K562 (cell line): ENCODE results near the gene UBE2L3. TPM values are rescaled to one million over a fixed set of nuclear protein-coding genes. Genes with fewer than 3 reads are reported as not detected.

Experiments used
- ARID4B ChIP-seq: sonication (generic); formaldehyde crosslinking; IDR thresholded peaks from 2 replicates; pipeline ENCODE4 v1.8.0; 2022; ENCODE audit warnings: mild to moderate bottlenecking, missing genetic modification reagents
- ATF1 ChIP-seq, 2 experiments: fragments of 450-650 bp in 1 of 2; IDR thresholded peaks; 2 replicates each; pipeline ENCODE4 v1.6.1; 2016; ENCODE audit warnings: missing compliant biosample characterization in 1 of 2, missing genetic modification characterization in 1 of 2
- BHLHE40 ChIP-seq: IDR thresholded peaks from 2 replicates; pipeline ENCODE4 v1.6.1; 2011; ENCODE audit warnings: low read length, improper control_type of control experiment
- CREB1 ChIP-seq, 2 experiments: sonication (generic) in 1 of 2; formaldehyde crosslinking in 1 of 2; IDR thresholded peaks; 2 replicates each; pipeline versions ENCODE4 v1.6.1 to v1.8.0; 2012 to 2022; ENCODE audit warnings: inconsistent platforms in 1 of 2, mild to moderate bottlenecking in 1 of 2, missing genetic modification reagents in 1 of 2, moderate library complexity in 1 of 2
- ETS2 ChIP-seq: IDR thresholded peaks from 2 replicates; pipeline ENCODE4 v1.6.1; 2016; ENCODE audit warnings: borderline replicate concordance, missing genetic modification characterization, mild to moderate bottlenecking, moderate library complexity, missing compliant biosample characterization; ENCODE audit not compliant: poor library complexity, severe bottlenecking
- ILF3 ChIP-seq: fragments of 450-650 bp; IDR thresholded peaks from 2 replicates; pipeline ENCODE4 v1.6.1; 2018; ENCODE audit warnings: antibody characterized with exemption, mild to moderate bottlenecking, moderate library complexity, borderline replicate concordance
- MBD1 ChIP-seq: fragments of 250-450 bp; sonication (Bioruptor Pico); IDR thresholded peaks from 2 replicates; pipeline ENCODE4 v1.8.0; 2022; ENCODE audit warnings: inconsistent platforms
- MCM2 ChIP-seq: fragments of 450-650 bp; IDR thresholded peaks from 2 replicates; pipeline ENCODE4 v1.6.1; 2017; ENCODE audit warnings: low read depth, mild to moderate bottlenecking
- NELFE ChIP-seq: IDR thresholded peaks from 2 replicates; pipeline ENCODE4 v1.6.1; 2011; ENCODE audit warnings: mild to moderate bottlenecking; ENCODE audit not compliant: insufficient read depth, insufficient read length
- TAF9B ChIP-seq: fragments of 450-650 bp; IDR thresholded peaks from 2 replicates; pipeline ENCODE4 v1.6.1; 2018; ENCODE audit warnings: mild to moderate bottlenecking; ENCODE audit not compliant: partially characterized antibody
- ZNF12 ChIP-seq: sonication (generic); formaldehyde crosslinking; IDR thresholded peaks from 2 replicates; pipeline ENCODE4 v1.4.0; 2020; ENCODE audit warnings: mild to moderate bottlenecking, missing genetic modification reagents
- ZNF41 ChIP-seq: fragments of 250-450 bp; sonication (Bioruptor Pico); conservative IDR thresholded peaks from 2 replicates; pipeline ENCODE4 v1.4.0; 2020; ENCODE audit warnings: mild to moderate bottlenecking
- ZNF518B ChIP-seq: fragments of 250-450 bp; sonication (Bioruptor Pico); IDR thresholded peaks from 2 replicates; pipeline ENCODE4 v1.5.0; 2021; ENCODE audit warnings: mild to moderate bottlenecking, moderate library complexity
- polyA plus RNA-seq, 8 experiments: library from polyadenylated mRNA; depleted of rRNA in 4 of 8; stranded (reverse) in 5 of 8; unstranded in 3 of 8; fragments of >200 nt; fragmentation: Nextera tagmentation in 2 of 8; fragmentation: Illumina TruSeq in 1 of 8; extraction: Ambion mirVana in 2 of 8; extraction: Trizol in 1 of 8; gene quantifications; 2 replicates each; pipeline versions ENCODE4 v1.2.1 to v1.2.3, GENCODE V29; 2011 to 2014; ENCODE audit warnings: inconsistent platforms in 1 of 8, missing spikeins in 1 of 8
- total RNA-seq, 7 experiments: library from RNA; depleted of rRNA in 6 of 7; stranded (reverse); fragments of >200 nt in 6 of 7; fragmentation: Illumina TruSeq in 2 of 7; extraction: Trizol in 2 of 7; gene quantifications; 2 replicates each; pipeline versions ENCODE4 v1.2.1 to v1.2.3, GENCODE V29; 2011 to 2021; ENCODE audit warnings: low replicate concordance in 1 of 7

UBE2L3 gene
- total and polyA plus RNA-seq, 9 of the 15 experiments (the other 6 are each of a cell fraction or from before 2014, with no cell fraction given) = 215 to 625 (median 285) TPM

- TF ChIP-seq ZNF518B (CRISPR knock-in tag) = no peak
- TF ChIP-seq ETS2 (tag) = no peak
- no peak for TF ChIP-seq MCM2
- TF ChIP-seq ZNF12 = no peak
- no peak for TF ChIP-seq NELFE
- TF ChIP-seq ZNF41 (CRISPR knock-in tag) = no peak
- TF ChIP-seq MBD1 (CRISPR knock-in tag) = no peak
- TF ChIP-seq ATF1 (CRISPR knock-in tag; IDR thresholded peaks at IDR 0.05) = no peak
- TF ChIP-seq ATF1 (tag; IDR thresholded peaks at IDR 0.05) = no peak
- TF ChIP-seq BHLHE40 = 0 out of 2 replicates have a peak, but pooled peaks have one; percentile 7
- no peak for TF ChIP-seq ILF3
- TF ChIP-seq TAF9B = no peak
- no peak for TF ChIP-seq CREB1 (IDR thresholded peaks at IDR 0.05)
- TF ChIP-seq CREB1 (CRISPR knock-in tag; IDR thresholded peaks at IDR 0.05) = no peak
- TF ChIP-seq ARID4B (CRISPR knock-in tag) = no peak
Observed at GRCh38 chr22:21660904-21661303, 93.4 kb downstream of the UBE2L3 start (continued).
